ENCODE results near the gene CXXC4.

GRCh38 chr4:104470770-104471169 is 23.9 kb downstream of the CXXC4 start:
- TF ChIP-seq CTCF (IDR thresholded peaks at IDR 0.05) = no peak
- no peak for TF ChIP-seq EP300 (IDR thresholded peaks at IDR 0.05)
